ENCODE measurements around the gene PPP1R27.

The PPP1R27 gene

GRCh38 chr17:81807210-81807719 lies 27.6 kb downstream of the PPP1R27 start:
- in situ Hi-C loops (cut with HindIII; ENCODE audit: low sequenced_read_pairs) = no loop called here

GRCh38 chr17:81806461-81807209 lies 28.2 kb downstream of the PPP1R27 start:
- in situ Hi-C loops (cut with HindIII; ENCODE audit: low sequenced_read_pairs) = no loop called here

GRCh38 chr17:81805707-81806460 lies 29.0 kb downstream of the PPP1R27 start:
- in situ Hi-C loops (cut with HindIII; ENCODE audit: low sequenced_read_pairs) = no loop called here

GRCh38 chr17:81804559-81805399 lies 30.1 kb downstream of the PPP1R27 start:
- in situ Hi-C loops (cut with HindIII; ENCODE audit: low sequenced_read_pairs) = no loop called here

GRCh38 chr17:81803728-81804558 lies 30.9 kb downstream of the PPP1R27 start, which contains the start of gene GCGR:
Gene GCGR, plus strand, starts transcription at chr17:81804150. Its CDS starts 4,869 bp downstream, at chr17:81809019.
- in situ Hi-C loops (cut with HindIII; ENCODE audit: low sequenced_read_pairs) = no loop called here

- in situ Hi-C loops (cut with HindIII; ENCODE audit: low sequenced_read_pairs) = no loop called here
These were observed 31.8 kb downstream of the PPP1R27 start for GRCh38 chr17:81802856-81803643.

- in situ Hi-C loops (cut with HindIII; ENCODE audit: low sequenced_read_pairs) = no loop called here
These were observed 32.6 kb downstream of the PPP1R27 start for GRCh38 chr17:81802048-81802758.

GRCh38 chr17:81801327-81801726 lies 33.5 kb downstream of the PPP1R27 start:
- in situ Hi-C loops (cut with HindIII; ENCODE audit: low sequenced_read_pairs) = no loop called here

- in situ Hi-C loops (cut with HindIII; ENCODE audit: low sequenced_read_pairs) = no loop called here
These were observed 40.3 kb downstream of the PPP1R27 start for GRCh38 chr17:81794509-81794908.

- in situ Hi-C loops (cut with HindIII; ENCODE audit: low sequenced_read_pairs) = no loop called here
These were observed 40.8 kb downstream of the PPP1R27 start for GRCh38 chr17:81794074-81794476.

- in situ Hi-C loops (cut with HindIII; ENCODE audit: low sequenced_read_pairs) = no loop called here
These were observed 41.9 kb downstream of the PPP1R27 start for GRCh38 chr17:81792675-81793615.

All from endothelial cell of hepatic sinusoid (primary cell).